NCI-H2227 treated with DMSO at 0.1 percent for 48 hours (cell line): ENCODE results near the gene ETV5.

Experiments used
- DNase-seq: peaks from one replicate; lab custom pipeline; 2025; lab: John Stamatoyannopoulos, UW

Gene ETV5

DNA sequence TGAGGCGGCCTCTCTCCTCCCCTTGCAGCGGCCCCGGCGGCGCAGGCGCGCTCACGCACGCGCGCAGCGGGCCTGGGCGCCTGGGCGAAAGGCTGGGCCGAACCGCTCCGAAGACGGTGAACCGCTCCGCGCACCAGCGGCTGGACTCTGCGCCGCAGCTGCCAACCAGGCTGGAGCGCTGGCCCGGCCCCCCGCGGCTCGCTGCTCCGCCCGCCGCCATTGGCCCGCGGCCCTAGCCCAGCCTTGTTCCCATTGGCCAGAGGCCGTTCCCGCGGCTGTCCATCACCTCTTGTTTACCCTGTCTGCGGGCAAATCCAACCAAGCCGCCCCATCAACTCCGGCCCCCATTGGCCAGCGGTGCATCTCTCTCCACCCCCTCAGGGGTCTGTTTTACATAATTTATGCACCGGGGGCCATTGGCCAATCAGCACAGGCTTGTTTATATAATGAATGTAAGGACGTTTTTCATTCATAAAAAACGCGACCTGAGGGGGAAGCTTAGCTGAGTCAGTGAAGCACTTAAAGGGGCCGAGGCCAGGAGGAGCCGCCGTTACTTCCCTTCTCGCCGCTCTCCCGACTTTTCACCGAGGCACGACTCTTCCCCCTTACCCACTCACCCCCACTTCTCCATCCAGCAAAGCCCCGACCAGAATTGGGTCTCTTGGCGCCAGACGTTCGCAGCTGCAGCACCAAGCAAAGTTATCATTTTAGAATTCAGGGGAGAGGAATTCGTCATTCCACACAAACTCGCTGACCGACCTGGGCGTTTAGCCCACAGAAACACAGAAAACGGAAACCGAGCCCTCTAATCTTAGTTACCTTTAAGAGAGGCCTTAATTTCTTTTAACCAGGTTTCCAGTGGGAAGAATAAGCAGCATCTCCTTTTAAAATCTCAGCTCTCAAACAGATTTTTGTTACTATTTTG, at the start of gene ETV5:
Gene ETV5, minus strand, starts transcription at position 149 of the 925 bp plus-strand sequence. CDS start 3,221 bp downstream, outside the sequence.
- DNase-seq, result peak; percentile 98

DNA sequence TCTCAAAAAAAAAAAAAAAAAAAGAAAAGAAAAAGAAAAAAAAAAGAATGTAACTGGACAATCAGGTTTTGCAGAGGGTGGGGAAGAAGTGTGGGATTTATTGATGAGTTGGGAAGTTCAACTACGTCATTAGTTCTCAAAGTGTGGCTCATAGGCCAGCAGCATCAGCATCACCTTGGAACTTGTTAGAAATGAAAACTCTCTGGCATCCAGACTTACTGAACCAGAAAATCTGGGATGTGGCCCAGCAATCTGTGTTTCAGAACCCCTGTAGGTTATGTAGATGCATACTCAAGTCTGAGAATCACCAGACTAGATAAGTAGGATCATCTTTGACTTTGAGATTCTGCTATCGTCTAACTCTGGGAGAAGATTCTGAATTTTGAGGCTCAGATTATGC, 45.8 kb upstream of the ETV5 start:
- no peak for DNase-seq

DNA sequence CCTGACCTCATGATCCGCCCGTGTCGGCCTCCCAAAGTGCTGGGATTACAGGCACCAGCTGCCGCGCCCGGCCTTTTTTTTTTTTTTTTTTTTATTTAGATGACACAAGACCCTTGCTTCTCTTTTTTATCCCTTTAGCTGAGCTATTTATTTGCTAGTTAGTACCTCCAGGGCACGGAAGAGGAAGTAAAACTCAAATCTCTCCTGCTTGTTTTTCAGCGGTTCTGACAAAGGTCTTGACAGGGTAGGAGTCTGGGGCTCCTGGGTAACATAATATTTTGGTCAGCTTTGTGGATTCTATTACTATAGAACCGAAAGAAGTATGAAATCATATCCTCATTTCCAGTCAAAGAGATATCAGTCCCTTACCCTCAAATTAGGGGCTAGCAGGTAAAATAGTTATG, 44.0 kb upstream of the ETV5 start:
- DNase-seq, result no peak

DNA sequence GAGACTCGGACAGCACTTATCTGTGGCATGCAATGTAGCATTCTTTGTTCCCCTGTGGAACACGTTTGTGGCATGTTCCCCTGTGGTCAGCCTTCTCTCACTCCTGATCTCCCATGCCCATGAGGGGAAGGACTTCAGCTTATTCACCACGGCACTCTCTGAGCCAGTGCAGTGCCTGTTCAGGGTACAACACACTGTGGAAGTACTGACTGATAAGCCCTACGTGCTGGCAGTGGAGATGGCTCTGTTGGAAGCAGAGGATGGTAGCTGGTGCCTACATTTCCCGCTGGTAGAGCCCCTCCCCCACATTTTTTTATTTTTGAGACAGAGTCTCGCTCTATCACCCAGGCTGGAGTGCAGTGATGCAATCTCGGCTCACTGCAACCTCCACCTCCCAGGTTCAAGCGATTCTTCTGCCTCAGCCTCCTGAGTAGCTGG, 43.5 kb upstream of the ETV5 start:
- no peak for DNase-seq

DNA sequence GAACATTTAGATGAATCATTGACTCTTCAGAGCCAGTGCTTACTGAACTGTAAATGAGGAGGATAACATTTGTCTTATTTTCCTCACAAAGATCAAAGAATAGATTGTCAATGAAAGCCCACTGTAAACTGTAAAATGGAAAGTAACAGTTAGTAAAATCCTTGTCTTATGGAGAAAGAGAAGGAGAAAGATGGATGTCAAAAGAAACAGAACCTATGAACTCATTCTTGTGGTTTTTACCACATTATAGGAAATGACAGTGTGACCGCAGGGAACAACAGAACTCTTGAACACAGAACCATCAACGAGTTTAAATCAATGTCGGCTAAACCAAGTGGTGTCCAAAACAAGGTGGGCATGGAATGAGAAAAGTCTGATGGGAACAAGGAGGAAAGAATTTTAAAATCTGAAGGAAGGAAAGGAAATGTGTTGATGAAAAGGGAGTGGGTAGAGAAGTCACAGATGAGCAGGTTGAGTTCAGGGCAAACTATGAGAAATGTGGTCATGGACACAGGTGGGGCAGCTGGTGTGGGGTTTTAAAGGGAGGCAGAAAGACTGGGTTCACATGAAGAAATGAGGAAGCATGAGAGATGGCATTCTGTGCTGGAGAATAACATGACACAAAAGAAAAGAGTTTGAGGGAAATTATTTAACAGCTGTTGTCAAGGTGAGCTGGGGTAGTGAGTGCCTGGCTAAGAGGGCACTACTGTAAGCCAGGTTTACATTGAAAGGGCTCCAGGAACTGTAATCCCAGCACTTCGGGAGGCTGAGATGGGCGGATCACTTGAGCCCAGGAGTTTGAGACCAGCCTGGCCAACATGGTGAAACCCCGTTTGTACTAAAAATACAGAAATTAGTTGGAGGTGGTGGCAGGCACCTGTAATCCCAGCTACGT, 42.4 kb upstream of the ETV5 start:
- no peak for DNase-seq

DNA sequence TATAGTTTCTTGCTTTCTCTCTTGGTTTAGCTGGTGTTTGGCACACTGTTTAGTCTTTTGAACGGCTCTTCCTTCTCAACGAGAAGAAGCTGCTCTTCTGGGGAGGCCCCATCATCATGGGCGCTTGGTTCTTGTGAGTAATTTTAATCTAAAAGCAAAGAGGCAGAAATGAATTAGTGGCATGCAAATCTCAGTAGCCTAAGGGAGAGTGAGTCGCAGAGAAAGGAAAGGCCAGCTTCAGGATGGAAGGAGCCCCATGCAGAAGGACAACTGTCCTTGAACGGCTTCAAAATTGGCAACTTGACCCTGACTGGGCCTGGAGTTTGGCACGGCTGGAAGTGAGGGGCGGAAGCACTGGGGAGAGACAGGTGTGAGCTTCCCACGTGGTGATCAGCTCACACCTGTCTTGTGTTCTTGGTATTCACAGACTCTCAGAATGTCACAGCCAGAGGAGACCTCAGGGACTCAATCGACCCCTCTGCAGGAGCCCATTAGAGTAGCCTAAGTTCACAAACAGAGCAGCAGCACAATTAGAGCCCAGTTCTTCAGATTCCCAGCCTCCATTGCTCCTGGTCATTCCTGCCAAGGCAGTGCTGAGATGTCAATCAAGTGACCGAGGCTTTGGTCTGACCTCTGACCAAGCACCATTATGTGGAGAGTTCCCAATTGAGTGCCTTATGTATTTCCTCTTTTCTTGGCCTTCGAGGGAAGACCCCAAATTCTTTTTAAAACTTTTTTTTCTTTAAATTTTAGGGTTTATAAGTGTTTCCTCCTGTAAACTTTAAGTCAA, 41.3 kb upstream of the ETV5 start:
- DNase-seq, result no peak

DNA sequence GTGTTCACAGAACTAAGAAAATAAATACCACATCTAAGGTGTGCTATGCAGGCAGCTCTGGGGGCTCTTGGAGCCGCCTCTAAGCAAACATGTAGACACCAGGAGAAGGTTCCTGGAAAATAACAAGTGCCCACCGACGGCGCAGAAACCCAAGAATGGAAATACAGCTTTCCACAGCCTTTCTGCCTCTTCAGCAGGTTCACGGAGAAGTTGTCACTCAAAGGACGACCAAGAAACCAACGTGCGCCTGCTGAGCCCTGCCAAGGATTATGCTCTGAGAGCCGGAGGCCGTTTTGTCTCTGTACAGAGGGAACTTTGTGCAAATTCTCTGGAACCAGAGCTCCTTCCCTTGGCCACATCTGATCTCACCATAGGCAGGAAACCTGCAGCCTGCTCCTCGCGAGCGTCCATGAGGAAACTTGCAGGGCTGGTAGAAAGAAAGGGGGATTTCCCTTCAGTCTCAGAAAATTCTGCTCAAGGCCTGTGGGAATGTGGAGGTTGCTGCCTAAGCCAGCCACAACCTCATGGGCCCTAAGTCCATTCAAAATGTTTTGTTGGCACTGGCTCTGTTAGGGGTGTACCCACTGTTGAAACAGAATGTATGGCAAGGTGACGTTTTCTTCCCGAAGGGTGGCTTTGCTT, 40.6 kb upstream of the ETV5 start:
- DNase-seq, result no peak

DNA sequence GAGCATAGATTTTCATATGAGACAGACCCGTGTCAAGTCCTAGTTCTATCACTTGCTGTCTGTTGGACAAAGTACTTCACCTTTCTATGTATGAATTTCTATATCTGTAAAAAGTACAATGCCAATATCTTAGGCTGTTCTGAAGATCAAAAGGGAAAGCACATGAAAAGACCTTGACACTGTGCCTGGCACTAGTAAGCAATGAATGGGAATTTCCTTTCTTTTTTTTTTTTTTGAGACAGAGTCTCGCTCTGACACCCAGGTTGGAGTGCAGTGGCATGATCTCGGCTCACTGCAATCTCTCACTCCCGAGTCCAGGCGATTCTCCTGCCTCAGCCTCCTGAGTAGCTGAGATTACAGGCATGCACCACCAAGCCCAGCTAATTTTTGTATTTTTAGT, 35.4 kb upstream of the ETV5 start:
- DNase-seq, result no peak

DNA sequence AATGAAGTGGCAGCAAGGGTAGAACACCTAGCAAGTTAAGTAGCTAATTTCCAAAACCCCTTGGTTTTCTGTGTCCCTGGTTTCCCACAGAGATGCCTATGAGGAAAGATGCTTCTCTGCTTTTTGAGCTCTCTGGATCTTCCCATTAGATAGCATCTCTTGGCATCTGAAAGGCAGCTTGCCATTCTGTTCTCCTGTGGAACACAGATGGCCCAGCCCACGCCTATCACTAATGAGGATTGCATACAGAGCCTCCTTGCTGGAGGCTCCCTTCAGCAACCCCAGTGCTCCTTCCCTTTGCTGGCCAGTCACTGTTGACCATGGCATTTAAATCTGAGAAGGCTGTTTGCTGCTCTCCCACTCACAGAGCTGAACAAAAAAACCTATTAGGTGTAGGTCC, 34.4 kb upstream of the ETV5 start:
- DNase-seq, result no peak

DNA sequence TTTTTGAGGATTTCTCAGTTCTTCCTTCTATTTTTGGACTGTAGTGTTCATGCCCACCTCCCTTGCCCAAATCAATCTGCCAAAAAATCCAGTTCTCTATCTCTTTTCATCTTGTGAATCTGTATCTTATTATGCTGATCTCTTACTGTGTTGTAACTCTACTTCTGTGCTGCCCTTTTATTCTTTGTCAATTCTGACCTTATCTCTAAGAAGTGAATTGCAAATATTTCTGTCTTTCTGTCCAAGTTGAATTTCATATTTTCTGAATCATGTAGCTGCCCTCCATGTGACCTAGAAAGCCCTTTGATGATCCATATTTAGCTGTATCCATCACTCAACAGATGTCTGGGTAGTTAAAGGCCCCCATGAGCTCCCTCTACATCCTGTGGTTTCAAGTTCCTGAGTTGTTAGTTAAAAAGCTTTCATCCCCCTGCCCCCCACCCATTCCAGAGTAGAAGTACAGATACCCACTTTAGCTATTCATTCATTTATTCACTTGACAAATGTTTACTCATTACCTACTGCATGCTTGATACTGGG, 33.6 kb upstream of the ETV5 start:
- DNase-seq, result no peak

DNA sequence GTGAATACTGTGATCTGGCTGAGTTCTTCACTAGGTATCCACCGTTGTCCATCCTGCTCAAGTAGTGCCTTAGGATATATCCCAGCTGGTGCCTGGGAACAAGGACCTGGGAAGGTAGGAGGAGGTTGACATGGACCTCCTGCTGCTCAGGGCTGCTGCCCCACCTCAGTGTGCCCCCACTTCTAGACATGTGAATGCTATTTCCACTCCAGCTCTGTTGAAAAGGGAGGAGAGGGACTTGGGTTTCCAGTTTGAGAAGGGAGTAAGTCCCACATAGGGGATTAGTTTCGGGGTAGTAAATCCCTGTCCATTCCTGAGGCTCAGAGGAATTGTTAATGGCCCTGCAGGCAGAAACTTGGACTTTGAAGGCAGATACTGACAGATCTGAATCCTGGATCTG, 32.9 kb upstream of the ETV5 start:
- DNase-seq, result no peak

DNA sequence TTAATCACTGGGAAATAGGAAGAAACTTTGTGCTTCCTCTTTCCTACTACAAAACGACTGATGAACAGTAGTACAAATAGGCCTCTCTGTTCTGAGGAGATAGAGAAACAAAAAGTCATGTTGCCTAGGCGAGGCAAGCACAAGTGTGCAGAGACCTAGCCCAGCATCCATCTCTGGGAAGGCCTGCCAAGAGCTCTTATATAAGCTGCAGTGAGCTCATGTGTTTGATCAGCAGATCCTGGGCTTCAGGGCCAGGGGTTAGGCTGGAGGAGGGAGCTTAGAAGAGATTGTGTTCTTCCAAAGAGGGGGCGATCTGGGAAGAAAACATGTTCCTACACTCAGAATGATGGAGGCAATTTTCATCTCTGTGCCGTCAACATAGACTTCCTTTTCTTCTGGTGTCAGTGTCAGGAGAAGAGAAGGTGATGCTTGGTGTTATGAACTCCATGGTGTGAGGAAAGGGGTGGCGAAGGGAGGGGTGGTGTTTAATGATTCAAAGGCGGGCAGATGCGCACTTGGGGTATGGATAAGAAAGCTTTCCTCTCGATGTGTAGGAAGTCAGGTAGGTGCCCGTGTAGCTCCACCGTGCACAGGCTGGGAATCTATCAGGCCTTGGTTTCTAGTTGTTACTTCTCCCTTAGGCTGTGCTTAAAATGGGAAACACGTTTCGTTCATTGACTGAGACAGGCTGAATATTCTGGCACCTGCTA, 29.5 kb upstream of the ETV5 start:
- no peak for DNase-seq

DNA sequence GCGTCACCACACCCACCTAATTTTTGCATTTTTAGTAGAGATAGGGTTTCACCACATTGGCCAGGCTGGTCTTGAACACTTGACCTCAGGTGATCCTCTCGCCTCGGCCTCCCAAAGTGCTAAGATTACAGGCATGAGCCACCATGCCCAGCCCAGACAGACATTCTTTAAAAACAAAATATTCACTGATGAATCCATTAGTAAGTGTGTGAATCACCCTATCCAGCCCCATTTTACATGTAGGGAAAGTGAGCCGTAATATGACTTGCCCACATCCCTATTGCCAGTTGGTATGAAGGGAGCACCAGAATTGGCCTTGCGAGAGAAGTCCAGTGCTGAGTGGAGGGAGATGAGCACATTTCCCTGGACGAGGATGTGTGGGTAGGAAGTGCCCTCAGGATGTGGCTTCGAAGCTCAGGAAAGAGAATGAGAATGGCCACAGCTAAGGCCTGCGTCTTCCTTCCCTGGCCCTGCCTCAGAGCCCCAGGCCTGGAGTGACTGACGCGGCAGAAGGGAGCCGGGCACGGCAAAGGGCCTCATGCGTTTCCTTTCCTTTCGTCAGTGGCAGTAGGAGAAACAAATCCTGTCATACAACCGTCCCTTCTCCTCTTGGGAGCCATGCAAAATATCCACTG, 28.3 kb upstream of the ETV5 start:
- DNase-seq, result no peak

DNA sequence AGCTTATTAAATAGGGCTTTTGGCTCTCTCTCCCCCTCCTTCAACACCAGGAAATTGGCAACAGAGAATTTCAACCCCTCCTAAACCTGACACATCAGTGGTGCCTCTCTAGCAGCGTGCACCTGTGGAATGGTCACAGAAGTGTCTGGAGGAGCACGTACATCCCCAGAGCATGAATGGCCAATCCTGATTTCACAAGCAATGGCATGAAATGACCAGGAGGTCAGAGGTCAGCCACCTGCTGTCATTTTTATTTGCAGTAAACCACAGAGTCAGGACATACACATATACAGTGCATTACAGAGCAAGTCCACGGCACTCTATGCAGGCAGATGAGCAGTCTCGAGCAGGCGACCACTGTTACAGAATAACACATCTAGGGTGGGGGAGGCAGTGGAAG, 25.1 kb upstream of the ETV5 start:
- no peak for DNase-seq

DNA sequence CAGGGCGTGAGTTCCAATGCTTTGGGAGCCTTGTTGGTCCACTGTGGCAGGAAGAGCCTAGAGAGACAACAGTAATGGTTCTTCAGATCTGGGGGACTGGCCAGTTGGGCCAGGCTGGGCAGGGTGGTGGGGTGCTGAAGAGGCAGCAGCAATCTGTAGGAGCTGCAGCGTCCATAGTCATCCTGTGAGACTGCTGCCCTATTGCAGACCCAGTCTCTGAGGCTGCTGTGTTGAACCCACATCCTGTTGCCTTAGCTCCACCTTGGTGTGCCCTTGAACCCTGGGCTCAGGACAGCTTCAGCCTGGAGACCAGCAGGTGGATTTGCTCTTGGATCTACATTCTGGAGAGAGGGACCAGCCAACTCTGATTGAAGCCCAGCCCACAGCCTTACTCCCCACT, 23.6 kb upstream of the ETV5 start:
- DNase-seq, result no peak

DNA sequence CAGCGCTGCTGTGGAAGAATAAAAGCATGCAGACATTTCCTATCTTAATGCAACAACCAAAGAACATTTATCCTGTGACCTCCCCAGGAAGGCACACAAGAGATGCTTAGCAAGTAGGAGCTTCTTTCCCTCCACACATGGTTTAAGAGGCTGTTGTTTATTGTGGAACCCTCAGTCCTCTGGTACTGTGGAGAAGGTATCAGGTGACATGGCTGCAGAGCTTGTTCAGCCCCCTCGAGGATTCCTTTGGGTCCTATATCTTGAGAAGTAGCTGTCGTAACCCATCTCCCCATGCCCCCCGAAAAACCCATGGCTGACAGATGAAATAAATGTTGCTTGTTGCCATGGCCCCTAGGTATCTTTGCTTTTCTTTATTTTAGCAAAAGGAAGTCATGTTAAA, 20.3 kb upstream of the ETV5 start:
- no peak for DNase-seq

DNA sequence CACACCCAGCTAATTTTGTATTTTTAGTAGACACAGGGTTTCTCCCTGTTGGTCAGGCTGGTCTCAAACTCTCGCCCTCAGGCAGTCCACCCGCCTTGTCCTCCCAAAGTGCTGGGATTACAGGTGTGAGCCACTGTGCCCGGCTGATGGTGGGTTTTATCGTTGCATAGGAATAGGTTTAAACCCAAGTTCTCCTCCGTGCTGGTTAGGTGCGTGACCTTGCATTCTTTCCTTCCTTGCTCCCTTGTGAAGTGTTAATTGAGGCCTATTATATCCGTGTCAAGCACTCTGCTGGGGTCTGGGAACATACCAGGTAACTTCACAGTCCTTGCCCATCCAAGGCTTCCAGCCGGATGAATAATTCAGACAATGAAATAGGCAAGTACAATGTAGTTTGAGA, 19.3 kb upstream of the ETV5 start:
- DNase-seq, result no peak

DNA sequence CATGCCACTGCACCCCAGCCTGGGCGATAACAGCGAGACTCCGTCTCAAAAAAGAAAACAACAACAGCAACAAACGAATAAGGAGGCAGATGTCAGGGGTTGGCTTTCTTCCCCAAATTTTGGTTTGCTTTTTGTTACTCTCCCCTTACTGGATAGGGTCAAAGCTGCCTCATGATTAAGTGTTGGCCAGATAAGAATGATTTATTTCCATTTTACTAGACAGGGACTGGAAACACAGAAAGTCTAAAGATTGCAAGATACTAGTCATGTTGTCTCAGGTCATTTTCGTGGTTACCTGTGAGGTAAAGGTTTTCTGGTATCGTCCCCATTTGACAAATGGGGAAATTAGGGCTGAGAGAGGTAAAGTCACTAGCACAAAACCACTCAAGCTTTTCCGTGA, 18.6 kb upstream of the ETV5 start:
- no peak for DNase-seq

DNA sequence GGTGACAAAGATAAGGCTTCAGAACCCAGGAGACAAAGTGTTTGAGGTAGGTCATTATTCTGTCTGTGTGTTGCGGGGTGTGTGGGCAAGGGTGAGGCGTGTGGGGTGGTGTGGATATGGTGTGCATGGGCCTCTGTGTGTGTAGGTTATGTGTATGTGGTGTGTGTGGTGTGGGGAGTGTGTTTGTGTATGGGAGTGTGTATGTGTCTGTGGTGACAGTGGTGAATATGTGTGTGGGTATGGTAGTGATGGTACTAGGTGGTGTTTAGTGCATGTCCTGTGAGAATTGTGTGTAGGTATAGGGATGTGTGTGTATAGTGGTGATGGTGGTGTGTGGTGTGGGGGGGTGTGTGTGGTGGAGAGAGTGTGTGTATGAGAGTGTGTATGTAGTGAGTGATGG, 16.2 kb upstream of the ETV5 start:
- no peak for DNase-seq

DNA sequence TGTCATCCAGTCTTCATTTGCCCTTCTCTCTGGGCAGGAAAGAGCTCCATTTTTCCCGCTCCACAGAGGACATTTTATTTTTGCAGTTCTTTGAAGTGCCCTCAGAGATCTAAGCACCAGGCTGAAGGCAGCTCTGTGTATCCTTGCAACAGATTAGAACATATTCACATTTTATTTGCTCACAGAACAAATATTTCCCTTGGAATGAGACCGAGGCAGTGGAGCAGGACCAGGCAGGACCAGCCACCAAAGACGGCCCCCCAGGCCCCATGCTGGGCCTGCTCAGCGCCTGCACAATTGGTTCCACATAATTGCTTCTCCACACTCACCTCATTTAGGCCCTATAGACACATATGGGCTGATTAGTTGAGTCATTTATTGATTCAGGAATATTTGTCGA, 15.7 kb upstream of the ETV5 start:
- no peak for DNase-seq
